Endodermal cell (in vitro differentiated cells): Measurements from ENCODE around the gene AUTS2. TPM values are rescaled to one million over a fixed set of nuclear protein-coding genes. Genes with fewer than 3 reads are reported as not detected.

Source experiments
- DNase-seq: peaks from one replicate; pipeline ENCODE4 v3.0.0-alpha.2; 2017
- H3K27ac ChIP-seq: 2 replicates; pipeline ENCODE4 v1.5.1; 2013; ENCODE audit warnings: mild to moderate bottlenecking, low read depth, low read length, moderate library complexity
- H3K27me3 ChIP-seq: 2 replicates; pipeline ENCODE4 v1.6.1; 2013; ENCODE audit warnings: mild to moderate bottlenecking, low read length, moderate library complexity; ENCODE audit not compliant: insufficient read depth, control insufficient read depth, poor library complexity, severe bottlenecking
- H3K36me3 ChIP-seq: 2 replicates; pipeline ENCODE4 v1.7.0; 2013; ENCODE audit warnings: mild to moderate bottlenecking, low read length, moderate library complexity; ENCODE audit not compliant: control insufficient read depth, insufficient read depth
- H3K4me1 ChIP-seq: one replicate; pipeline ENCODE4 v1.7.0; 2013; ENCODE audit warnings: low read length; ENCODE audit not compliant: control insufficient read depth, insufficient read depth
- H3K4me3 ChIP-seq: 2 replicates; pipeline ENCODE4 v1.5.1; 2013; ENCODE audit warnings: mild to moderate bottlenecking, low read length, moderate library complexity
- H3K9ac ChIP-seq: 2 replicates; pipeline ENCODE4 v1.6.1; 2013; ENCODE audit warnings: mild to moderate bottlenecking, low read length, moderate library complexity; ENCODE audit not compliant: poor library complexity, severe bottlenecking; ENCODE audit errors: extremely low read depth
- H3K9me3 ChIP-seq: 2 replicates; pipeline ENCODE4 v1.6.1; 2013; ENCODE audit warnings: mild to moderate bottlenecking, low read length, moderate library complexity; ENCODE audit not compliant: control insufficient read depth
- H3K27ac Mint-ChIP-seq: 2 replicates; pipeline ENCODE4 v1.8.0; 2020; ENCODE audit warnings: mixed read lengths
- H3K27me3 Mint-ChIP-seq: 2 replicates; pipeline ENCODE4 v1.8.0; 2021; ENCODE audit warnings: mild to moderate bottlenecking, mixed read lengths; ENCODE audit not compliant: insufficient read depth
- H3K36me3 Mint-ChIP-seq: 2 replicates; pipeline ENCODE4 v1.8.0; 2020; ENCODE audit warnings: low read depth, mixed read lengths
- H3K4me1 Mint-ChIP-seq: 2 replicates; pipeline ENCODE4 v1.8.0; 2020; ENCODE audit warnings: mixed read lengths
- H3K4me3 Mint-ChIP-seq: 2 replicates; pipeline ENCODE4 v1.8.0; 2020; ENCODE audit warnings: mild to moderate bottlenecking, moderate library complexity, mixed read lengths
- H3K9me3 Mint-ChIP-seq: 2 replicates; pipeline ENCODE4 v1.8.0; 2020; ENCODE audit warnings: mild to moderate bottlenecking, mixed read lengths
- whole genome bisulfite sequencing, 2 experiments: methylation state at CpG; one replicate each; pipeline versions ENCODE4 v1.1.5 to v1.1.7; 2013; ENCODE audit warnings: missing lambda C conversion rate in 2 of 2, mixed read lengths in 1 of 2; ENCODE audit not compliant: insufficient coverage in 1 of 2, insufficient read length in 1 of 2; 5-methylcytosine and 5-hydroxymethylcytosine counted together
- total RNA-seq, 2 donors: library from RNA; stranded (reverse); fragmentation: NEBNext Ultra II Directional in 1 of 2; extraction: Animal tissue kit (Norgen Biotek cat#: 25700) in 1 of 2; gene quantifications; 2 replicates in 1 of 2; 3 replicates in 1 of 2; pipeline ENCODE4 v1.2.1, GENCODE V29; 2021
- TF ChIP-seq, protein P1 (sequence below): fragments of 200-600 bp; sonication (generic); conservative IDR thresholded peaks from 2 replicates; pipeline ENCODE4 v1.5.0; 2021; ENCODE audit warnings: antibody characterized with exemption, mild to moderate bottlenecking

Gene AUTS2
- total RNA-seq, 2 donors from 2014 or later = 76.8 to 106 TPM

DNA sequence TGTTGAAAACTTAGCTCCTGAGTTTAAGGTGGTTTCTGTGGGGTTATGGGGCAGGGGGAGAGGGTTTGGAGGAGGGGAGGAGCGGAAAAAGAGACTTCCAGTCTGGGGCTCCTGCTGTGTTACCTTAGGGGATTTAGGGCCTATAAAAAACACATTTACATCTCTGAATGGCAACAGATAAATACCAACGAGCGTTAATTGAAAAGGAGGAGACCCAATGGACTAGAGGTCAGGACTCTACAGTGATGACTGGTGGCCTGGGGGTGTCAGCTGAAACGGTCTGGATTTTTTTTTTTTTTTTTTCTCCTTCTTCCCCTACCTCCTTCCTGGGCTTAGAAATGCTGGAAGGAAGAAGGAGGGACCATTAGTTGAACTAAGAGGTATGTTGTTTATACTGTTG lies 47.4 kb downstream of the AUTS2 start:
- H3K4me1 ChIP-seq = peaks cover 35% of the 10 kb centered on the region
- DNase-seq = peak; percentile 84
- no peaks in the 10 kb centered on the region for H3K36me3 Mint-ChIP-seq
- H3K4me3 ChIP-seq = peak overlapping the region; percentile 5
- no peaks in the 10 kb centered on the region for H3K9me3 ChIP-seq
- TF ChIP-seq, protein P1, sequence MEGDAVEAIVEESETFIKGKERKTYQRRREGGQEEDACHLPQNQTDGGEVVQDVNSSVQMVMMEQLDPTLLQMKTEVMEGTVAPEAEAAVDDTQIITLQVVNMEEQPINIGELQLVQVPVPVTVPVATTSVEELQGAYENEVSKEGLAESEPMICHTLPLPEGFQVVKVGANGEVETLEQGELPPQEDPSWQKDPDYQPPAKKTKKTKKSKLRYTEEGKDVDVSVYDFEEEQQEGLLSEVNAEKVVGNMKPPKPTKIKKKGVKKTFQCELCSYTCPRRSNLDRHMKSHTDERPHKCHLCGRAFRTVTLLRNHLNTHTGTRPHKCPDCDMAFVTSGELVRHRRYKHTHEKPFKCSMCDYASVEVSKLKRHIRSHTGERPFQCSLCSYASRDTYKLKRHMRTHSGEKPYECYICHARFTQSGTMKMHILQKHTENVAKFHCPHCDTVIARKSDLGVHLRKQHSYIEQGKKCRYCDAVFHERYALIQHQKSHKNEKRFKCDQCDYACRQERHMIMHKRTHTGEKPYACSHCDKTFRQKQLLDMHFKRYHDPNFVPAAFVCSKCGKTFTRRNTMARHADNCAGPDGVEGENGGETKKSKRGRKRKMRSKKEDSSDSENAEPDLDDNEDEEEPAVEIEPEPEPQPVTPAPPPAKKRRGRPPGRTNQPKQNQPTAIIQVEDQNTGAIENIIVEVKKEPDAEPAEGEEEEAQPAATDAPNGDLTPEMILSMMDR = no peak
- 10% methylated on average over 4 of the region's 4 CpGs; no CpG with 5 or more reads in 1 of the 2 experiments for WGBS, 2 experiments
- no peaks in the 10 kb centered on the region for H3K9me3 Mint-ChIP-seq
- H3K4me3 Mint-ChIP-seq = peak overlapping the region; percentile 40
- H3K36me3 ChIP-seq = no peaks in the 10 kb centered on the region
- no peaks in the 10 kb centered on the region for H3K27me3 Mint-ChIP-seq
- no peaks in the 10 kb centered on the region for H3K27me3 ChIP-seq
- H3K27ac Mint-ChIP-seq = peak overlapping the region; percentile 95
- H3K9ac ChIP-seq = no peak overlapping the region
- H3K4me1 Mint-ChIP-seq = peaks cover 83% of the 10 kb centered on the region
- H3K27ac ChIP-seq = no peak overlapping the region

GRCh38 chr7:69651101-69651590 lies 52.9 kb downstream of the AUTS2 start:
- no peaks in the 10 kb centered on the region for H3K36me3 Mint-ChIP-seq
- TF ChIP-seq, protein P1 = no peak
- peak overlapping the region; percentile 10 for H3K27ac Mint-ChIP-seq
- peaks cover 95% of the 10 kb centered on the region for H3K4me1 Mint-ChIP-seq
- no peaks in the 10 kb centered on the region for H3K27me3 Mint-ChIP-seq
- H3K9me3 Mint-ChIP-seq = no peaks in the 10 kb centered on the region
- H3K27me3 ChIP-seq = no peaks in the 10 kb centered on the region
- H3K9ac ChIP-seq = no peak overlapping the region
- H3K36me3 ChIP-seq = no peaks in the 10 kb centered on the region
- peaks cover 52% of the 10 kb centered on the region for H3K4me1 ChIP-seq
- 88 to 95% methylated on average over 6 to 7 of the region's 7 CpGs for WGBS, 2 experiments
- no peaks in the 10 kb centered on the region for H3K9me3 ChIP-seq
- no peak for DNase-seq
- no peak overlapping the region for H3K4me3 Mint-ChIP-seq
- no peak overlapping the region for H3K27ac ChIP-seq
- H3K4me3 ChIP-seq = peak overlapping the region; percentile 17

GRCh38 chr7:69652947-69653701 lies 54.8 kb downstream of the AUTS2 start:
- Mint-ChIP-seq H3K36me3 (no peaks in the 10 kb centered on the region), H3K4me3 (no peak overlapping the region), H3K9me3 (no peaks in the 10 kb centered on the region), H3K27me3 (no peaks in the 10 kb centered on the region), H3K27ac (peak overlapping the region; percentile 39), H3K4me1 (peaks cover 95% of the 10 kb centered on the region)
- no peaks in the 10 kb centered on the region for H3K27me3 ChIP-seq
- no peak overlapping the region for H3K9ac ChIP-seq
- TF ChIP-seq, protein P1 = no peak
- H3K9me3 ChIP-seq = no peaks in the 10 kb centered on the region
- WGBS, 2 experiments = 94 to 95% methylated on average over 2 to 3 of the region's 3 CpGs
- H3K4me3 ChIP-seq = no peak overlapping the region
- no peaks in the 10 kb centered on the region for H3K36me3 ChIP-seq
- H3K27ac ChIP-seq = no peak overlapping the region
- no peak for DNase-seq
- H3K4me1 ChIP-seq = peaks cover 57% of the 10 kb centered on the region
